BE2C (cell line): ENCODE data around the gene EPB41L4A.
A peak's percentile ranks its signal among the peaks of the same experiment; 100 is the strongest.

Experiments used
- DNase-seq: peaks from one replicate; pipeline ENCODE4 v3.0.0-alpha.2; 2020
- H3K27me3 ChIP-seq: fragments of 250-450 bp; sonication (Bioruptor Pico); 2 replicates; pipeline ENCODE4 v1.5.1; 2020; ENCODE audit warnings: mild to moderate bottlenecking
- H3K36me3 ChIP-seq: fragments of 250-450 bp; sonication (Bioruptor Pico); 2 replicates; pipeline ENCODE4 v1.5.1; 2020; ENCODE audit warnings: mild to moderate bottlenecking
- H3K4me1 ChIP-seq: fragments of 250-450 bp; sonication (Bioruptor Pico); 2 replicates; pipeline ENCODE4 v1.5.1; 2020
- H3K4me3 ChIP-seq: 2 replicates; pipeline ENCODE4 v1.5.1; 2011; ENCODE audit warnings: low read depth, low read length
- H3K9me3 ChIP-seq: fragments of 250-450 bp; sonication (Bioruptor Pico); 2 replicates; pipeline ENCODE4 v1.5.1; 2020
- TF ChIP-seq, protein P1 (sequence below): IDR thresholded peaks from 2 replicates; pipeline ENCODE4 v1.5.1; 2012; ENCODE audit warnings: mild to moderate bottlenecking, low read depth, low read length

EPB41L4A gene

DNA sequence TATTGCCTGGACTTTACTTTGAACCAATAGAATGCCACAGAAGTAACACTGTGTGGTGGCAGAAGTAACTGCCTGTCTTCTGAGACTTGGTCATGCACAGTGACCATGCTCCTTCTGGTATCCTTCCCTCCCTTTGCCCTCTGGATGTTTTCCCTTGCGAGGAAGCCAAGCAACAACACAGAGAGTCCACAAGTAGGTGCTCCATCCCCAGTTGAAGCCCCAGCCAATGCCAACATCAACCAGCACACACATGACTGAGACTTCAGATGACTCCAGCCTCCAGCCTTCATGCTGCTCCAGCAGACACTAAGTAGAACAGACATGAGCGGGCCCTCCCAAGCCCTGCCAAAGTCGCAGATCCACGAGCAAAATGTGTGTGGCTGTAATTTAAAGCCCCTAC lies 129.6 kb downstream of the EPB41L4A start:
- Histone ChIP-seq H3K36me3 (no peaks in the 10 kb centered on the region), H3K9me3 (no peaks in the 10 kb centered on the region), H3K4me1 (no peaks in the 10 kb centered on the region), H3K4me3 (no peak overlapping the region), H3K27me3 (peaks cover 21% of the 10 kb centered on the region)
- TF ChIP-seq, protein P1, sequence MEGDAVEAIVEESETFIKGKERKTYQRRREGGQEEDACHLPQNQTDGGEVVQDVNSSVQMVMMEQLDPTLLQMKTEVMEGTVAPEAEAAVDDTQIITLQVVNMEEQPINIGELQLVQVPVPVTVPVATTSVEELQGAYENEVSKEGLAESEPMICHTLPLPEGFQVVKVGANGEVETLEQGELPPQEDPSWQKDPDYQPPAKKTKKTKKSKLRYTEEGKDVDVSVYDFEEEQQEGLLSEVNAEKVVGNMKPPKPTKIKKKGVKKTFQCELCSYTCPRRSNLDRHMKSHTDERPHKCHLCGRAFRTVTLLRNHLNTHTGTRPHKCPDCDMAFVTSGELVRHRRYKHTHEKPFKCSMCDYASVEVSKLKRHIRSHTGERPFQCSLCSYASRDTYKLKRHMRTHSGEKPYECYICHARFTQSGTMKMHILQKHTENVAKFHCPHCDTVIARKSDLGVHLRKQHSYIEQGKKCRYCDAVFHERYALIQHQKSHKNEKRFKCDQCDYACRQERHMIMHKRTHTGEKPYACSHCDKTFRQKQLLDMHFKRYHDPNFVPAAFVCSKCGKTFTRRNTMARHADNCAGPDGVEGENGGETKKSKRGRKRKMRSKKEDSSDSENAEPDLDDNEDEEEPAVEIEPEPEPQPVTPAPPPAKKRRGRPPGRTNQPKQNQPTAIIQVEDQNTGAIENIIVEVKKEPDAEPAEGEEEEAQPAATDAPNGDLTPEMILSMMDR, result 0 out of 2 replicates have a peak, but pooled peaks have one; percentile 11
- no peak for DNase-seq

DNA sequence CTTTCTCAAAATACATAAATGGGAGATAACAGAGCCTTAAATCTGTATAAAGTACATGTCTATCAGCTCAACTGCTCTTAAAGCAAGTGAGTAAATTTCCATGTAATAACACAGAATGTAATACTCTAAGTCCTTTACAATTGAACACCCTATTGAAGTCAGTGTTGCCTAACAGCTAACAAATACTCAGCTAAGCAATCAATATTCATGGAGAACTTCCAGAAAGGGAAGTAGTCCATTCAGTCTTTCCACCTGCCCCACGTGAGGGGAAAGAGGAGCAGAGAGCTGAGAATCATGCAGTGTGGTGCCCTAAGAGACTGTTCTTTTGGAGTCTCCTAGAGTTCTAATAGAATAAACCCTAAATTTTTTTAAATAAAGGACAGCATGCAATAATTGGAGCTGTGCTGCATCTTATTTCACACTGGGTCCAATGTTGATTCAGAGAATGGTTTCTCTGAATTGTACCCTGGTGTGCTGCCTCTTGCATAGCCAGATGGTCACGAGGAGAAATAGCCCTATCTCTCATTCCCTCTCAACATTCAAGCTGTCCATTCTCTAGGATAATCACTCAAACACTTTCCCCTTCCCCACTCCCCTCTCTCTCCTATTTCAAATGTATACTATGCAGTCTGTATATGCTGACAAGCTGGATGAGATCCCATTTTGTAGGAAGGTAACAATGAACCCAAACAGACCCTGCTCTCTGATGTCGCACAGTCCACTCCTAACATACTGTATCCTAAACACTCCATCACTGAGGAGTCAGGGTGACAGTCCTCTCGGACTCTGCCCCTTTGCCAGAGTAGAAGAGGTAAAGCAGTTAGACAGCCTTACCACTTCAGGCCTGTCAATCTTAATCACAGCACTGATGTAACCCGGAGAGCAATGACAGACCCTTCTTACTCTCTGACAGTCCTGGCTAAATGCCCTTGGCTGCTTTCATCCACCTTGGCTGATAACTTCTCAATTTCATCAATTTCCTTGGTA lies 134.8 kb downstream of the EPB41L4A start:
- no peak overlapping the region for H3K4me3 ChIP-seq
- DNase-seq, result no peak
- H3K9me3 ChIP-seq, result no peaks in the 10 kb centered on the region
- TF ChIP-seq, protein P1, result no peak
- H3K4me1 ChIP-seq, result no peaks in the 10 kb centered on the region
- no peaks in the 10 kb centered on the region for H3K36me3 ChIP-seq
- H3K27me3 ChIP-seq, result peaks cover 21% of the 10 kb centered on the region

DNA sequence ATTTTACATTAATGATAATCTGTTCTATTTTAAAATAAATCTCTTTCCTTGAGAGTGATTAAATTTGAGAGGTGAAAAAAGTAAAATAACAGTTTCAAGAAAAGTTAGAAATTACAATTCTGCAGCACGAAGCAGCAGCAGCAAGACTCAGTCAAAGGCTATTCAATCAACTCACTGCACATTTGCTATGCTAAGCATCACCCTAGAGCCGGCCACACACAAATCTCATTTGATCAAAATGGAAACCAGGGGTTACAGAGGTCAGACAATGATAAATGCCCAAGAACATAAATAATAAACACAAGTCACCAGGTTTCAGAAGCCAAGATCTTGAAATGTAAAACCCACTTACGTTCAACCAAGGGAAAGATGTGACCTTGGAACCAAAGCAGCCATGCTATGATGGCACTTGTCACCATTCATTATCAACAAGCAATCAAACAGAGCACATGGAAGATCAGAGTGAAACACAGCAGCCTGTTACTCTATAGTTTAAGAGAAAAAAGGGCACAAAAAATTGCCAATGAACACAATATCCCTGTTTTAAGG lies 136.0 kb downstream of the EPB41L4A start:
- no peaks in the 10 kb centered on the region for H3K36me3 ChIP-seq
- H3K4me3 ChIP-seq, result no peak overlapping the region
- TF ChIP-seq, protein P1, result no peak
- peaks cover 21% of the 10 kb centered on the region for H3K27me3 ChIP-seq
- H3K4me1 ChIP-seq, result no peaks in the 10 kb centered on the region
- DNase-seq, result no peak
- no peaks in the 10 kb centered on the region for H3K9me3 ChIP-seq

DNA sequence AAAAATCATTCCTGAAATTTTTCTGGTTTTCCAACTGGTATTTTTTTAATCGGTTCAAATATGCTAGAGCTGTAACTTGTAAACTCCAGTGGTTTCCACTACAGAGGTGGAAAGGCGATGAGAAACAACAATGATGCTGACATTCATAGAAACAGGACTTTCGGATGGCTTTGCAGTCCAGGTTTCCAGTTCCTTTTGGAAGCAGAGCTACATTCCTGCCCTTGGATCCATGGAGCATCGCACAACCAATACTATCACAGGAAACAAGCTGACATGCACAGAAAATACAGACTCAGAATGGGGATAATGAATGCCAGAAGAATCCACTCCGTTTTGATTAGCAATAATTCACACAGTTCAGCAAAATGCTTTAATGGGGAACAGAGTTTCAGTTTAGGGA lies 140.0 kb downstream of the EPB41L4A start:
- Histone ChIP-seq H3K4me1 (no peaks in the 10 kb centered on the region), H3K9me3 (no peaks in the 10 kb centered on the region), H3K27me3 (peaks cover 10% of the 10 kb centered on the region), H3K36me3 (no peaks in the 10 kb centered on the region), H3K4me3 (no peak overlapping the region)
- no peak for DNase-seq
- TF ChIP-seq, protein P1, result no peak

- TF ChIP-seq, protein P1, result no peak; the same call in 1 of the 2 replicates
- no peaks in the 10 kb centered on the region for H3K9me3 ChIP-seq
Observed at GRCh38 chr5:112276991-112277390, 142.1 kb downstream of the EPB41L4A start.

DNA sequence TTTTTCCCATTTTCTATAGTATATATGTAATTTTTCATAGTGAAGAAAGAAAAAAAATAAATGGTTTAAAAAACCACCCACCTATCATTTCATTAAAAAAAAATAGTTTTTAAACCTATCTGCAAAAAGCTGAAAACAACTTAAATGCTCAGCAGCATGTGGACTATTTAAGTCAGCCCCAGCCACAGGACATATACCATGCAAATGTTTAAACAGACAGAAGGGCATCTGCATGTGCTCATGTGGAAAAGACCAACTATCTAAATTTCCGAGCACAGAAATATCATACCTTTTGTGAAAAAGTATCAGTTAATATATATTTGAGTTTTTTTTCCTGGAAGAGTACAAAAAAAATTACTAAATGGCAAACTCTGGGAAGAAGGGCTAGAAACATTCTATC lies 143.4 kb downstream of the EPB41L4A start:
- no peak for DNase-seq
- peaks cover 5% of the 10 kb centered on the region; the same call in 1 of the 2 replicates for H3K27me3 ChIP-seq
- H3K9me3 ChIP-seq, result no peaks in the 10 kb centered on the region
- TF ChIP-seq, protein P1, result no peak
- no peak overlapping the region for H3K4me3 ChIP-seq
- H3K4me1 ChIP-seq, result no peaks in the 10 kb centered on the region
- no peaks in the 10 kb centered on the region for H3K36me3 ChIP-seq

More at GRCh38 chr5:112276991-112277390, 142.1 kb downstream of the EPB41L4A start:
- DNase-seq, result peak; percentile 28
- Histone ChIP-seq H3K4me1 (no peaks in the 10 kb centered on the region), H3K27me3 (peaks cover 10% of the 10 kb centered on the region; the same call in 1 of the 2 replicates), H3K36me3 (no peaks in the 10 kb centered on the region), H3K4me3 (no peak overlapping the region)
